Fibroblast of the aortic adventitia (primary cell): ENCODE data around the gene BHLHA9. TPM values are rescaled to one million over a fixed set of nuclear protein-coding genes. Genes with fewer than 3 reads are reported as not detected.

Source experiments
- DNase-seq: peaks from one replicate; pipeline ENCODE4 v3.0.0-alpha.2; 2010; ENCODE audit warnings: low read depth
- H3K4me3 ChIP-seq: 2 replicates; pipeline ENCODE4 v1.5.1; 2011; ENCODE audit warnings: low read depth, mild to moderate bottlenecking, control low read depth, low read length, moderate library complexity
- total RNA-seq: library from RNA; depleted of rRNA; stranded (reverse); fragments of >200 nt; gene quantifications from 2 replicates; pipeline ENCODE4 v1.2.3, GENCODE V29; 2012; ENCODE audit warnings: low replicate concordance
- TF ChIP-seq, protein P1 (sequence below): IDR thresholded peaks from 2 replicates; pipeline ENCODE4 v1.5.1; 2011; ENCODE audit warnings: mild to moderate bottlenecking, low read length, control low read depth, inconsistent platforms; ENCODE audit not compliant: insufficient read depth

Gene BHLHA9
- total RNA-seq, 1 donor = not detected

DNA sequence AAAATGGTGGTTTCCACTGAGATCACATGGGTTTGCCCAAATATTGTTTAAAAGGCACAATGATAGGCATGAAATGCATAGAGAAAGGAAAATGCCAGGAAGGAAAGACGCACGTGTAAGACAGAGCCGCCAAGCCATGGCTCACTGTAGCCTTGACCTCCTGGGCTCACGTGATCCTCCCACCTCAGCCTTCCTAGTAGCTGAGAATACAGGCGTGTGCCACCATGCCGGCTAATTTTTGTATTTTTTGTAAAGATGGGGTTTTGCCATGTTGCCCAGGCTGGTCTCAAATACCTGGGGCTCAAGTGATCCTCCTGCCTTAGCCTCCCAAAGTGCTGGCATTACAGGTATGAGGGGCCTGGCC, 4.0 kb downstream of the BHLHA9 start:
- no peak overlapping the region for H3K4me3 ChIP-seq
- DNase-seq = no peak
- TF ChIP-seq, protein P1, sequence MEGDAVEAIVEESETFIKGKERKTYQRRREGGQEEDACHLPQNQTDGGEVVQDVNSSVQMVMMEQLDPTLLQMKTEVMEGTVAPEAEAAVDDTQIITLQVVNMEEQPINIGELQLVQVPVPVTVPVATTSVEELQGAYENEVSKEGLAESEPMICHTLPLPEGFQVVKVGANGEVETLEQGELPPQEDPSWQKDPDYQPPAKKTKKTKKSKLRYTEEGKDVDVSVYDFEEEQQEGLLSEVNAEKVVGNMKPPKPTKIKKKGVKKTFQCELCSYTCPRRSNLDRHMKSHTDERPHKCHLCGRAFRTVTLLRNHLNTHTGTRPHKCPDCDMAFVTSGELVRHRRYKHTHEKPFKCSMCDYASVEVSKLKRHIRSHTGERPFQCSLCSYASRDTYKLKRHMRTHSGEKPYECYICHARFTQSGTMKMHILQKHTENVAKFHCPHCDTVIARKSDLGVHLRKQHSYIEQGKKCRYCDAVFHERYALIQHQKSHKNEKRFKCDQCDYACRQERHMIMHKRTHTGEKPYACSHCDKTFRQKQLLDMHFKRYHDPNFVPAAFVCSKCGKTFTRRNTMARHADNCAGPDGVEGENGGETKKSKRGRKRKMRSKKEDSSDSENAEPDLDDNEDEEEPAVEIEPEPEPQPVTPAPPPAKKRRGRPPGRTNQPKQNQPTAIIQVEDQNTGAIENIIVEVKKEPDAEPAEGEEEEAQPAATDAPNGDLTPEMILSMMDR = no peak

DNA sequence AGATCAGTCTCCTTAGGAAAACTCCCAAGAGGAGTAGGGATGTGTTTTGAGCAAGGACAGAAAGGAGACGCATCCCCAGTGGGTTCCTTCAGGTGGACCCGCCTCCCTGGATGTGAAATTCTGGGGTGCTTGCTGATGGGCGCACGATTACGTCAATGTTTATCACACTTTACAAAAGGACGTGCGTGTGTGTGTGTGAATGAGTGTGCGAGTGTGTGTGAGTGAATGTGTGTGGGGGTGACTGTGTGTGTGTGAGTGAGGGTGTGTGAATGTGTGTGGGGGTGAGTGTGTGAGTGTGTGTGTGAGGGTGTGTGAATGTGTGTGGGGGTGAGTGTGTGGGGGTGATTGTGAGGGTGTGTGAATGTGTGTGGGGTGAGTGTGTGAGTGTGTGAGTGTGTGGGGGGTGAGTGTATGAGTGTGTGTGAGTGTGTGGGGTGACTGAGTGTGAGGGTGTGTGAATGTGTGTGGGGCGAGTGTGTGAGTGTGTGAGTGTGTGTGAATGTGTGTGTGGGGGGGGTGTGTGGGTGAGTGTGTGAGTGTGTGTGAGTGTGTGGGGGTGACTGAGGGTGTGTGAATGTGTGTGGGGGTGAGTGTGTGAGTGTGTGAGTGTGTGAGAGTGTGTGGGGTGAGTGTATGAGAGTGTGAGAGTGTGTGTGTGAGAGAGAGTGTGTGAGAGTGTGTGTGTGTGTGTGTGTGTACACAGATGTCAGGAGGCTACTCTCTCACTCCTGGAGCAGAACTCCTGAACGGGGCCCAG, 5.1 kb downstream of the BHLHA9 start:
- TF ChIP-seq, protein P1 = no peak
- no peak overlapping the region for H3K4me3 ChIP-seq
- no peak for DNase-seq

DNA sequence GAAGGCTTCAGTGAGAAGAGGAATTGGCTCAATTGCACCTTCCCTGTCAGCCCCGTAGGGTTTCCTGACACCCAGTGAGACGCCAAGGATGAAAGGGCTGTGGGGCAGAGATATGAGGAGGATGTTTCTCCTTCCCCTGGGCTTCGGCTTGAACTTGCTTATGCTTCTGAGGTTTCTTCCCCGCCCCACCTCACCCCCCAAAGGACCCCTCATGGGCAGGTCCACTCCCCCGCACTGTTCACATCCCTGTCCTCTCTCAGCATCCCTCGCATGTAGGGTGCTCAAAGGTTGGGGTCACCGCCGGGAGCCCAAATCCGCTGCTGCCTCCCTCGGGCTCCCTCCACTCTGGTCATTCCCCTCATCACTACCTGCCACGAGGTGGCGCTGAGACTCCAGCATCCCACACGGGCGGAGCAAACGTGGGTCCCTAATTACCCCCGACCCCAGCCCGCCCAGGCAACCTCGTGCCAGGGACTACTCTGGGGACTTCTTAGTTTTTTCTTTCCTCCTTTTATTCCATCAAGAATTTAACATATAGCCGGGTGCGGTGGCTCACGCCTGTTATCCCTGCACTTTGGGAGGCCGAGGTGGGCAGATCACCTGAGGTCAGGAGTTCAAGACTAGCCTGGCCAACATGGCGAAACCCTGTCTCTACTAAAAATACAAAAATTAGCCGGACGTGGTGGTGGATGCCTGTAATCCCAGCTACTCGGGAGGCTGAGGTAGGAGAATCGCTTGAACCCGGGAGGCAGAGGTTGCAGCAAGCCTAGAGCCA, 5.9 kb downstream of the BHLHA9 start:
- TF ChIP-seq, protein P1 = peak; percentile 85
- H3K4me3 ChIP-seq = no peak overlapping the region
- DNase-seq = peak; percentile 46

DNA sequence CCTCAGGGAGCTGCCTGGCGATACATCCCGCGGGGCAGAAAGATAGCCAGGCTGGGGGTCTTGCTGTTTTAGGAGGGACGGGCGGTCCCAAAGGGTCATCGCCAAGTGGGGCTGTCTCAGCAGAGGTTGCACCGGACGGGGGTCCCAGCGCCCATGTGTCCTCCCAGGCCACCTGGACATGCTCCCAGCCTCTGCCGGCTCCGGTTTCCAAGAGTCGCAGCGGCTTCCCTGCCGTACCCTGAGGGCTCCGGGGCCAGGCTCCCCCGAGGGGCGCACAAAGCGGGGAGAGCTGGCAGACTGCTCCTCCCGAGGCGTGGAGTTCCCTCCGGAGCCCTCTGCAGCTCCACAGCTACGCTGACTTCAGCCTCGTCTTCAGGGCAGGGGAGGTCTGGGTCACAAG, 10.4 kb downstream of the BHLHA9 start:
- H3K4me3 ChIP-seq = no peak overlapping the region
- TF ChIP-seq, protein P1 = no peak
- no peak for DNase-seq

DNA sequence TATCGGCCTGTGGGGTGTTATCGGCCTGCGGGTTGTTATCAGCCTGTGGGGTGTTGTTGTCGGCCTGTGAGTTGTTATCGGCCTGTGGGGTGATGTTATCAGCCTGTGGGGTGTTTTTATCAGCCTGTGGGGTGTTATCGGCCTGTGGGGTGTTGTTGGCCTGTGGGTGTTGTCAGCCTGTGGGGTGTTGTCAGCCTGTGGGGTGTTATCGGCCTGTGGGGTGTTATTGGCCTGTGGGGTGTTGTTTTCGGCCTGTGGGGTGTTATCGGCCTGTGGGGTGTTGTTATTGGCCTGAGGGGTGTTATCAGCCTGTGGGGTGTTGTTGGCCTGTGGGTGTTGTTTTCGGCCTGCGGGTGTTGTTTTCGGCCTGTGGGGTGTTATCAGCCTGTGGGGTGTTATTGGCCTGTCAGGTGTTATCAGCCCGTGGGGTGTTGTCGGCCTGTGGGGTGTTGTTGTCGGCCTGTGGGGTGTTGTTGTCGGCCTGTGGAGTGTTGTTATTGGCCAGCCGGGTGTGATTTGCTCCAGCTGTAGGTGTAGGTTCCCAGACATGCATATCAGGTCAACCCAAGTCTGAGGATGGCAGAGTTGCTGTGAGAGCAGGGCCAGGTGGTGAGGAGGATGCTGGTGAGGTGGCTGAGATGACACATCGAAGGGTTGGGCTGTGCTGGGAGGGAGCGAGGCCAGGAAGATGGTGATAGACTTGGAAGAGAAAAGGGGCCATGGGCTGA, 16.3 kb downstream of the BHLHA9 start:
- DNase-seq = no peak

DNA sequence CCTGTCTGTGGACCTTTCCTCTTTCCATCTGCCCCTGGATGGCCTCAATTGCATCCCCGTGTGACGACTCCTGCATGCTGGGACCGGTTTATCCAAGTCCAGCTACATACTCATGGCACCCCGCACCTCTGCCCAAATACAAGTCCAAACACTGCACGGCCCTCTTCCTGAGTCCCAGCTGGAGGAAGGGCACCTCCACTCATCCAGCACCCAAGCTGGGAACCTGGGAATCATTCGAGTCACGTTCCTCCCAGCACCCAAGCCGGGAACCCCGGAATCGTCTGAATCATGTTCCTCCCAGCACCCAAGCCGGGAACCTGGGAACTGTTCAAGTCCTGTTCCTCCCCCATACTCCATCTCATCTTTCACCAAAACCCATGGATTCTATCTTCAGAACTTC, 19.5 kb downstream of the BHLHA9 start:
- H3K4me3 ChIP-seq = no peak overlapping the region
- TF ChIP-seq, protein P1 = no peak
- DNase-seq = no peak

More for the DNA sequence above, 16.3 kb downstream of the BHLHA9 start:
- no peak overlapping the region for H3K4me3 ChIP-seq
- TF ChIP-seq, protein P1 = no peak
